ENCODE results near the gene PLXNA4. TPM values are rescaled to one million over a fixed set of nuclear protein-coding genes. Genes with fewer than 3 reads are reported as not detected.

PLXNA4 gene
- polyA plus RNA-seq, 1 donor: 2.6 TPM

GRCh38 chr7:132435016-132435990 lies 141.0 kb downstream of the PLXNA4 start:
- DNase-seq: no peak

GRCh38 chr7:132434041-132434440 lies 142.2 kb downstream of the PLXNA4 start:
- no peak for DNase-seq

- no peak for DNase-seq
Observed at GRCh38 chr7:132433301-132433700, 143.0 kb downstream of the PLXNA4 start.

DNA sequence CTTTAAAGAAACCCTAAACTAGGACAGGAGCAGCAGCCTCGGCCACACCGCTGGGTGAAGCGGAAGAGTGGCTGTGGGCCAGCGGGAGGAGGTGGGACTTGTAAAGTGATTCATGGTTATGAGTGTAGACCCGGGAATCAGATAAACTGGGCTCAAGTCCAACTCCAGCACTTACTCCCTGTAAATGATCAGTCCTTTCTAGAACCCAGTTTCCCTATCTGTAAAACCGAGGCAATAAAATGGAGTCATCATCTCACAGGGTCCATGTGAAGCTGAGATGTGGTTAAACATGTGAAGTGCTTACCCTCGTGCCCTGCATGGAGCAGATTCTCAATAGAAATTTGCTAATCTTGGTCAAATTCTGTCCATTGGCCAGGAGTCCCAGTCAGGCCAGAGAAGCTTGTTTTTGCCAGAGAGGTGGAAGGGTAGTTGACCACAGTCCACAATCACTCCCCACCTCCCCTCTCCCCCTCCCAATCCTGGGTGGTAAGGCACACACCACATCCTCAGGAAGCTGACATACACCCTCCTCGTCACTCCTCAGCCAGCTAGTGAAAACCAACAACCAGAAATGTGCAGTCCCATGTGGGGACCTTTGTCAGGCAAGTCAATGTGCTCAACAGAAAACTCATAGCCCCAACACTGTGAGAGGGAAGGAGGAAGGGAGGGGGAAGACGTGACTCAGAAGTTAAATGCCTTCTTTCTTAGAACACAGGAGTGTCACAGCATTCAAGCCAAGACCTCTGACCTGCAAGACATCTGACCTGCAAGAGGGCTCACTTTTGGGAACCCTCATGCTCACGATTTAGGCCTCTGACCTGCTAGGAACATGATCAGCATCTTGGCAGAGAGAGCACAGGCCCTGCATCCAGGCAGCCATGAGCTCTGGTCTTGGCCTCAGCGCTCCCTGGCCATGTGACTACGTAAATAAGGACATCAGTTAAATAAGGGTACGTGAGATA lies 145.1 kb downstream of the PLXNA4 start:
- no peak for DNase-seq

DNA sequence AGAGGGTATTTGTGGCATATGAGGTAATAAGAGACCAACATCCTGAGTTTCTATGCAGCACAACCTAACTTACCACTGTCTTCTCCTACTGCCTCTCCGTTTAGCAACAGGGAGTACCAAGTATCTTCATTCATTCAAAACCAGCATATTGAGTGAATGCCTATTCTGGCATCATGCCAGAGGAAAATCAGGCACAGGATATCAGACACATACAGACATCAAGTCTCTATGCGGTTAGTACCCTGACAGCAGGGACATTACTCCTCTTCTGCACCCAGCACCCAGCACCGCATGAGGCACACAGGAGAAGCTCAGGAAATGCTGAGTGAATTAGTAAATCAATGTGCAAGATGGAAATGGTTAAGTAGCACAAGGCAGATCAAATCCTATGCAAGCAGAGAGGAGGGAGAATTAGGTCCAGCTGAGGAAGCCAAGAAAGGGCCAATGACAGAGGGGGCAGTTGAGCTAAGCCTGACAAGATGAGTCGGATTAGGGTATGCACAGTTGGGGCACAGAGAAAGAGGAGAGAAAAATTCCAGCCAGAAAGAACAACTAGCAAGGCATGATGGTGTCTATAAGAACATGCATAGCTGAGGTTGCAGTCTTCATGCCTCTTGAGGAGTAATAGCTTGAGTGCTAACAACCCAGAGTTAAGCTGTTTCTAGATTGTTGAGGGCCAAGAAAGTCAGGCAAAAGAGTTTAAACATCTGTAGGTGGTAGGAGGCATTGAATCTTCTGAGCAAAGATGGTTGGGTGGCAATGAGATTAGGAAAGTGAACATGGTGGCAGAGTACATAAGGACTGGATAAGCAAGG lies 146.0 kb downstream of the PLXNA4 start:
- DNase-seq: no peak

DNA sequence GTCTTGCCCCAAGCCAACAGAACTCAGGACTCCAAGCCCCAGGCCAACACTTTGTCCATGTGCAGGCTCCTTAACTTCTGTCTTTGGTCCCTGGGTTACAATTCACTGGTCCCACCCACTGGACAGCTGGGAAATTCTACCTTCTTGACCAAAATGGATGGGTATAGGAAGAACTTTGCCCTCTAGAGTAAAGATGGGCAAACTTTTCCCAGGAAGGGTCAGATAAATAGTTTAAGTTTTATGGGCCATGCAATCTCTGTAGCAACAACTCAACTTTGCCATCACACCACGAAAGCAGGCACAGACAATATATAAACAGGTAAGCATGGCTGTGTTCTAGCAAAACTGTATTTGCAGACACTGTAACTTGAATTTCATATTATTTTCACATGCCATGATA lies 147.1 kb downstream of the PLXNA4 start:
- DNase-seq: no peak

- DNase-seq: no peak
Observed at GRCh38 chr7:132428247-132428919, 147.9 kb downstream of the PLXNA4 start.

- DNase-seq: no peak
Observed at GRCh38 chr7:132425942-132426341, 150.3 kb downstream of the PLXNA4 start.

- no peak for DNase-seq
Observed at GRCh38 chr7:132424821-132425724, 151.2 kb downstream of the PLXNA4 start.

DNA sequence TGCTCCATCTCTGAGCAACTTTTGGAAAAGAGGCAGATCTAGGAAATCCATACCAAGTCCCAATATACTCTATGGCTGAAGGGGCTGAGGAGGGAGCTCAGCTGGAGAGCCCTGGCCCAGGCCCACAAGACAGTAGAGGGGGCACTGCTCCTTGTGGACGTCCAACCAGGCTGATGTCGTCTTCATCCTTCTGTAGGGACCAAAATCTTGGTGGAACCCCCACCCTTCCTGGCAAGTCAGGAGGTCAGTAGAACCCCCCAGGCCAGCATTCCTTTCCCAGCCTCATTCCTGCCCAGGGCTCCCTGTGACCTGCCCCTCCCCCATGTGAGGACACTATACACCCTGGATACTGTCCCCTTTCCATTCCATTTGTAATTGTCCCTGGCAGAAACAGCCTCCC lies 152.0 kb downstream of the PLXNA4 start:
- DNase-seq: no peak

- DNase-seq: no peak
Observed at GRCh38 chr7:132423594-132424200, 152.6 kb downstream of the PLXNA4 start.

DNA sequence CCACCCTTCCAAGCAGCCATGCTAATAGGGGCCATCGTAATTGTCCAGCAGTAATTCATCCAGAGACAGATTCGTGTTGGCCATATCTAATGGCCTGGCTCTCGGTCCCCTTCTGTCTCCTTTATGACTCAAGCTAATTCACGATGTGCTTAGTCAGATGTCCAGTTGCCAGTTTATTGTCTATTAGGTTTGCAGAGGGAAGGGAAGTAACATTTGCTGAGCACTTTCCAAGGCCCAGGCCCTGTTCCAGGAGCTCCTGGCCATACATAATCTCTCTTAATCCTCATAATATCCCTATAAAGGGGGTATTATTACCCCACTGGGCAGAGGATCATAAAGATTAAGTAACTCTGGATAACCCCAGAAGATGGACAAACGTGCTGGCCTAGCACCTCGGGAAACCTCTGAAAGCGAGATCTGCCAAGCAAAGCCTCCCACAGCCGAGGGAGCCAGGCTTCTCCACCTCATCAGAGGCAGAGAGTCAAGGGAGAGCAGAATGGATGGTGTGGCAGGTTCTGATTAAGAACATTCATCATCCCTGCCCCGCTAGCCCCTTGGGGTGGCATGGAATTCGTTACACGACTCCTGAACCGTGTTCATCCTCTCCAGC lies 153.7 kb downstream of the PLXNA4 start:
- DNase-seq: peak; percentile 28

DNA sequence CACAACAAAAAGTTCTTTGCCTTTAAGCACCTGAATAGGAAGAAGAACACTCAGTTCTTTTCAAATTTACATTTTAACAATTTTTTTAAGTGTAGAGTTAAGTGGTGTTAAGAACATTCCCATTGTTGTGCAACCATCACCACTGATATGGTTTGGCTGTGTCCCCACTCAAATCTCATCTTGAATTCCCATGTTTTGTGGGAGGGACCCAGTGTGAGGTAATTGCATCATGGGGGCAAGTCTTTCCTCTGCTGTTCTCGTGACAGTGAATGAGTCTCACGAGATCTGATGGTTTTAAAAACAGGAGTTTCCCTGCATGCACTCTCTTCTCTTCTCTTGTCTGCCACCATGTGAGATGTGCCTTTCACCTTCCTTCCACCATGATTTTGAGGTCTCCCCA lies 155.7 kb downstream of the PLXNA4 start:
- no peak for DNase-seq

DNA sequence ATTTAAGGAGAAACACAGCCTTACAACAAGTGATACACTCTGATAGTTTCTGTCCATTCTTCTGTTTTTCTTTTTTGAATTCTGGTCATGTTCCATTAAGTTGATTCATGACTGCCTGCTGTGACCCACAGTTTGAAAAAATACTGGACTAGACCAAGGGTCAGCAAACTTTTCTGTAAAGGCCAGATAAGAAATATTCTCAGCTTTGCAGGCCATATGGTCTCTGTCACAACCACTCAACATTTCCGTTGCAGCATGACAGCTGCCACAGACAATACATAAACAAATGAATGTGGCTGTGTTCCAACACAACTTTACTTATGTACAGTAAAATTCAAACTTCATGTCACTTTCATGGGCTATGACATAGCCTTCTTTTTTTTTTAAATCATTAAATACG lies 156.7 kb downstream of the PLXNA4 start:
- no peak for DNase-seq

- DNase-seq: no peak
Observed at GRCh38 chr7:132418840-132419239, 157.4 kb downstream of the PLXNA4 start.

- no peak for DNase-seq
Observed at GRCh38 chr7:132417103-132417906, 159.0 kb downstream of the PLXNA4 start.

- DNase-seq: no peak
Observed at GRCh38 chr7:132416395-132416794, 159.9 kb downstream of the PLXNA4 start.

DNA sequence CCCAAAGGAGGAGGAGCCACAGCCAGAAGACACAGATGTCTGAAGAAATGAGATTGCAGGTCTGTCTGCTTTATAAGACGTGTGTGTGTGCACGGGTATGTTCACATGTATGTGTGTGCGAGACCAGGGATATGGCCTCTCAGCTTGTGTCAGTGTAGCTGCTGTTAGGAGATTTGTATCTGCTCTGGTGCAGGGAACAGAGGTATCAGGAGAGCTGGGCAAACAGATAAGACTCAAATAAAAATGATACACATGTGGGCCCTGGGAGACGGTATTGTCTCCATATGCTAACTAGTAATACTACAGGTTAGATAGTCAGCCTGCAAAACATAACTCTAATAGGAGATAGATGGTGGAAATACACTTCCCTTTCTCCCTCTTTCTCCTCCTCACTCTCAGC lies 161.0 kb downstream of the PLXNA4 start:
- no peak for DNase-seq

- DNase-seq: no peak
Observed at GRCh38 chr7:132414857-132415256, 161.4 kb downstream of the PLXNA4 start.
